KMS-11 (cell line): ENCODE results near the gene NOC4L.

Source experiments
- H2AFZ ChIP-seq: fragments of 200-600 bp; sonication (generic); 2 replicates; pipeline ENCODE4 v1.6.1; 2016; ENCODE audit warnings: antibody characterized with exemption, mixed run types, low read depth
- H3K27ac ChIP-seq: fragments of 200-600 bp; sonication (generic); 2 replicates; pipeline ENCODE4 v1.6.1; 2016; ENCODE audit warnings: mild to moderate bottlenecking, mixed run types
- H3K27me3 ChIP-seq: fragments of 200-600 bp; sonication (generic); 2 replicates; pipeline ENCODE4 v1.6.1; 2017; ENCODE audit warnings: mild to moderate bottlenecking, low read depth, mixed run types, moderate library complexity; ENCODE audit not compliant: insufficient read depth
- H3K36me3 ChIP-seq: fragments of 200-600 bp; sonication (generic); 2 replicates; pipeline ENCODE4 v1.6.1; 2017; ENCODE audit warnings: mild to moderate bottlenecking, mixed run types; ENCODE audit not compliant: insufficient read depth
- H3K4me1 ChIP-seq: fragments of 200-600 bp; sonication (generic); 2 replicates; pipeline ENCODE4 v1.6.1; 2016; ENCODE audit warnings: mild to moderate bottlenecking, low read depth, mixed run types; ENCODE audit not compliant: poor library complexity, severe bottlenecking
- H3K4me2 ChIP-seq: fragments of 200-600 bp; sonication (generic); 2 replicates; pipeline ENCODE4 v1.7.0; 2016; ENCODE audit warnings: mild to moderate bottlenecking, mixed run types
- H3K4me3 ChIP-seq: fragments of 200-600 bp; sonication (generic); IDR thresholded peaks from 2 replicates; pipeline ENCODE4 v1.6.1; 2017; ENCODE audit warnings: low read depth, low read length, mixed read lengths; ENCODE audit not compliant: insufficient read depth
- H3K79me2 ChIP-seq: fragments of 200-600 bp; sonication (generic); 2 replicates; pipeline ENCODE4 v1.6.1; 2016; ENCODE audit warnings: low read depth, mixed run types; ENCODE audit not compliant: insufficient read depth
- H3K9ac ChIP-seq: fragments of 200-600 bp; sonication (generic); 2 replicates; pipeline ENCODE4 v1.6.1; 2016; ENCODE audit warnings: mild to moderate bottlenecking, mixed run types
- H4K20me1 ChIP-seq: fragments of 200-600 bp; sonication (generic); 2 replicates; pipeline ENCODE4 v1.6.1; 2016; ENCODE audit warnings: mild to moderate bottlenecking, mixed run types; ENCODE audit not compliant: insufficient read depth
- CTCF ChIP-seq: fragments of 200-600 bp; sonication (generic); conservative IDR thresholded peaks from 2 replicates; pipeline ENCODE4 v1.6.1; 2017; ENCODE audit warnings: low read depth, mild to moderate bottlenecking, antibody characterized with exemption, low read length, moderate library complexity, mixed read lengths

NOC4L gene

GRCh38 chr12:132118876-132119275 lies 25.4 kb upstream of the NOC4L start:
- Histone ChIP-seq H3K4me2 (no peak overlapping the region), H2AFZ (no peak overlapping the region), H3K36me3 (no peaks in the 10 kb centered on the region), H4K20me1 (no peaks in the 10 kb centered on the region), H3K27ac (no peak overlapping the region), H3K27me3 (no peaks in the 10 kb centered on the region), H3K4me1 (no peaks in the 10 kb centered on the region), H3K79me2 (no peaks in the 10 kb centered on the region), H3K9ac (no peak overlapping the region), H3K4me3 (no peak overlapping the region)
- no peak for TF ChIP-seq CTCF

- no peaks in the 10 kb centered on the region for H3K27me3 ChIP-seq
- H4K20me1 ChIP-seq, result no peaks in the 10 kb centered on the region
- H3K4me1 ChIP-seq, result no peaks in the 10 kb centered on the region
- H3K9ac ChIP-seq, result no peak overlapping the region
- TF ChIP-seq CTCF, result no peak
- H3K36me3 ChIP-seq, result no peaks in the 10 kb centered on the region
- H2AFZ ChIP-seq, result no peak overlapping the region
- no peak overlapping the region for H3K27ac ChIP-seq
- no peaks in the 10 kb centered on the region for H3K79me2 ChIP-seq
- no peak overlapping the region for H3K4me3 ChIP-seq
- no peak overlapping the region for H3K4me2 ChIP-seq
These were observed 23.0 kb upstream of the NOC4L start for GRCh38 chr12:132121283-132121682.

GRCh38 chr12:132123970-132124765 lies 20.1 kb upstream of the NOC4L start:
- Histone ChIP-seq H3K27me3 (no peaks in the 10 kb centered on the region), H3K4me3 (no peak overlapping the region), H3K27ac (no peak overlapping the region), H3K79me2 (no peaks in the 10 kb centered on the region), H3K9ac (no peak overlapping the region), H4K20me1 (no peaks in the 10 kb centered on the region), H3K36me3 (no peaks in the 10 kb centered on the region), H3K4me1 (no peaks in the 10 kb centered on the region), H3K4me2 (no peak overlapping the region), H2AFZ (no peak overlapping the region)
- no peak for TF ChIP-seq CTCF

- H3K27me3 ChIP-seq, result no peaks in the 10 kb centered on the region
- no peak overlapping the region for H3K4me3 ChIP-seq
- H3K27ac ChIP-seq, result no peak overlapping the region
- H3K36me3 ChIP-seq, result no peaks in the 10 kb centered on the region
- H3K4me2 ChIP-seq, result no peak overlapping the region
- no peaks in the 10 kb centered on the region for H4K20me1 ChIP-seq
- no peaks in the 10 kb centered on the region for H3K79me2 ChIP-seq
- H3K9ac ChIP-seq, result no peak overlapping the region
- no peaks in the 10 kb centered on the region for H3K4me1 ChIP-seq
- H2AFZ ChIP-seq, result no peak overlapping the region
- TF ChIP-seq CTCF, result no peak
These were observed 19.4 kb upstream of the NOC4L start for GRCh38 chr12:132124766-132125425.
